ENCODE data around the gene RPL5. TPM values are rescaled to one million over a fixed set of nuclear protein-coding genes. Genes with fewer than 3 reads are reported as not detected.

The RPL5 gene
- total and polyA plus RNA-seq, 2 experiments from 2014 or later = 2,182 to 3,547 TPM

DNA sequence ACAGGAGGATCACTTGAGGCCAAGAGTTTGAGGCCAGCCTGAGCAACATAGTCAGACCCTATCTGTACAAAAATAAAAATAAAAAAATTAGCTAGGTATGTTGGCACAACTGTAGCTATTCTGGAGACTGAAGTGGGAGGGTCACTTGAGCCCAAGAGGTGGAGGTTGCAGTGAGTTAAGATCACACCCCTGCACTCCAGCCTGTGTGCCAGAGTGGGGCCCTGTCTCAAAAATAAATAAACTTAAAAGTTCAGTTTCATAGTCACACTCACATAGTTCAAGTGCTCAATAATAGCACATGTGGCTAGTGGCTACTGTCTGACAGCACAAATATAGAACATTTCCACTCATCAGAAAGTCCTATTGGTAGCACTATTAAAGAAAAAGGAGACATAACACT, 41.8 kb upstream of the RPL5 start:
- no peaks in the 10 kb centered on the region for H3F3A ChIP-seq (replicated peaks; ENCODE audit: low read depth)
- peaks cover 4% of the 10 kb centered on the region; the same call in 2 of the 3 replicates for H3K9me3 Mint-ChIP-seq
- H3K36me3 ChIP-seq (ENCODE audit: insufficient read depth) = no peaks in the 10 kb centered on the region
- no peak for TF ChIP-seq STAT1 (IDR thresholded peaks at IDR 0.05; ENCODE audit: unreplicated experiment)
- TF ChIP-seq ZNF114 (CRISPR knock-in tag; IDR thresholded peaks at IDR 0.05) = no peak
- TF ChIP-seq, protein P1, sequence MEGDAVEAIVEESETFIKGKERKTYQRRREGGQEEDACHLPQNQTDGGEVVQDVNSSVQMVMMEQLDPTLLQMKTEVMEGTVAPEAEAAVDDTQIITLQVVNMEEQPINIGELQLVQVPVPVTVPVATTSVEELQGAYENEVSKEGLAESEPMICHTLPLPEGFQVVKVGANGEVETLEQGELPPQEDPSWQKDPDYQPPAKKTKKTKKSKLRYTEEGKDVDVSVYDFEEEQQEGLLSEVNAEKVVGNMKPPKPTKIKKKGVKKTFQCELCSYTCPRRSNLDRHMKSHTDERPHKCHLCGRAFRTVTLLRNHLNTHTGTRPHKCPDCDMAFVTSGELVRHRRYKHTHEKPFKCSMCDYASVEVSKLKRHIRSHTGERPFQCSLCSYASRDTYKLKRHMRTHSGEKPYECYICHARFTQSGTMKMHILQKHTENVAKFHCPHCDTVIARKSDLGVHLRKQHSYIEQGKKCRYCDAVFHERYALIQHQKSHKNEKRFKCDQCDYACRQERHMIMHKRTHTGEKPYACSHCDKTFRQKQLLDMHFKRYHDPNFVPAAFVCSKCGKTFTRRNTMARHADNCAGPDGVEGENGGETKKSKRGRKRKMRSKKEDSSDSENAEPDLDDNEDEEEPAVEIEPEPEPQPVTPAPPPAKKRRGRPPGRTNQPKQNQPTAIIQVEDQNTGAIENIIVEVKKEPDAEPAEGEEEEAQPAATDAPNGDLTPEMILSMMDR (conservative IDR thresholded peaks at IDR 0.05; ENCODE audit: low read depth in 2 of 2) = no peak
- TF ChIP-seq NANOG (IDR thresholded peaks at IDR 0.05; ENCODE audit: borderline replicate concordance) = no peak
- H3K4me3 Mint-ChIP-seq = no peak overlapping the region
- DNase-seq (ENCODE audit: low spot score) = no peak
- no peak for ATAC-seq
- no peak overlapping the region for H3K4me3 ChIP-seq
- no peak overlapping the region for H2AFZ ChIP-seq
- no peak overlapping the region for H3K27ac Mint-ChIP-seq
- no peaks in the 10 kb centered on the region for H3K9me2 ChIP-seq (ENCODE audit: insufficient read depth)
- no peaks in the 10 kb centered on the region for H3K36me3 Mint-ChIP-seq (ENCODE audit: low read depth)
- peaks cover 26% of the 10 kb centered on the region for H3K4me1 Mint-ChIP-seq
- H3K27me3 Mint-ChIP-seq (ENCODE audit: insufficient read depth, low read depth, poor library complexity) = peaks cover 10% of the 10 kb centered on the region
- no peak overlapping the region for H3K4me2 ChIP-seq
- peaks cover 4% of the 10 kb centered on the region; the same call in 1 of the 2 replicates for H3K4me1 ChIP-seq (ENCODE audit: insufficient read depth)
- H4K20me1 ChIP-seq (replicated peaks; ENCODE audit: insufficient read depth) = no peaks in the 10 kb centered on the region
- H3K27ac ChIP-seq (ENCODE audit: low read depth) = no peak overlapping the region
- H3K79me2 ChIP-seq (replicated peaks; ENCODE audit: insufficient read depth) = no peaks in the 10 kb centered on the region
- peaks cover 16% of the 10 kb centered on the region for H3K27me3 ChIP-seq (ENCODE audit: insufficient read depth)

- no peak for DNase-seq (ENCODE audit: low spot score)
- Histone ChIP-seq H3K4me1 (ENCODE audit: insufficient read depth) (peaks cover 4% of the 10 kb centered on the region; the same call in 1 of the 2 replicates), H3K9me2 (ENCODE audit: insufficient read depth) (no peaks in the 10 kb centered on the region), H3F3A (replicated peaks; ENCODE audit: low read depth) (no peaks in the 10 kb centered on the region), H3K4me3 (no peak overlapping the region), H2AFZ (no peak overlapping the region), H3K27ac (ENCODE audit: low read depth) (no peak overlapping the region), H3K36me3 (ENCODE audit: insufficient read depth) (no peaks in the 10 kb centered on the region), H3K79me2 (replicated peaks; ENCODE audit: insufficient read depth) (no peaks in the 10 kb centered on the region), H3K4me2 (no peak overlapping the region), H3K27me3 (ENCODE audit: insufficient read depth) (peaks cover 12% of the 10 kb centered on the region), H4K20me1 (replicated peaks; ENCODE audit: insufficient read depth) (no peaks in the 10 kb centered on the region)
- Mint-ChIP-seq H3K36me3 (ENCODE audit: low read depth) (no peaks in the 10 kb centered on the region), H3K4me3 (no peak overlapping the region), H3K27ac (no peak overlapping the region), H3K4me1 (peaks cover 23% of the 10 kb centered on the region), H3K27me3 (ENCODE audit: insufficient read depth, low read depth, poor library complexity) (peaks cover 5% of the 10 kb centered on the region), H3K9me3 (no peaks in the 10 kb centered on the region)
- no peak for ATAC-seq
- TF ChIP-seq ZNF331 (CRISPR knock-in tag; IDR thresholded peaks at IDR 0.05; ENCODE audit: low read depth) (no peak), EZH2 (IDR thresholded peaks at IDR 0.05; ENCODE audit: low read depth, unreplicated experiment) (no peak), REST (IDR thresholded peaks at IDR 0.05; ENCODE audit: unreplicated experiment) (no peak), POLR2AphosphoS5 (IDR thresholded peaks at IDR 0.05; ENCODE audit: low read depth) (no peak), NANOG (IDR thresholded peaks at IDR 0.05; ENCODE audit: borderline replicate concordance) (no peak)
- TF ChIP-seq, protein P2, sequence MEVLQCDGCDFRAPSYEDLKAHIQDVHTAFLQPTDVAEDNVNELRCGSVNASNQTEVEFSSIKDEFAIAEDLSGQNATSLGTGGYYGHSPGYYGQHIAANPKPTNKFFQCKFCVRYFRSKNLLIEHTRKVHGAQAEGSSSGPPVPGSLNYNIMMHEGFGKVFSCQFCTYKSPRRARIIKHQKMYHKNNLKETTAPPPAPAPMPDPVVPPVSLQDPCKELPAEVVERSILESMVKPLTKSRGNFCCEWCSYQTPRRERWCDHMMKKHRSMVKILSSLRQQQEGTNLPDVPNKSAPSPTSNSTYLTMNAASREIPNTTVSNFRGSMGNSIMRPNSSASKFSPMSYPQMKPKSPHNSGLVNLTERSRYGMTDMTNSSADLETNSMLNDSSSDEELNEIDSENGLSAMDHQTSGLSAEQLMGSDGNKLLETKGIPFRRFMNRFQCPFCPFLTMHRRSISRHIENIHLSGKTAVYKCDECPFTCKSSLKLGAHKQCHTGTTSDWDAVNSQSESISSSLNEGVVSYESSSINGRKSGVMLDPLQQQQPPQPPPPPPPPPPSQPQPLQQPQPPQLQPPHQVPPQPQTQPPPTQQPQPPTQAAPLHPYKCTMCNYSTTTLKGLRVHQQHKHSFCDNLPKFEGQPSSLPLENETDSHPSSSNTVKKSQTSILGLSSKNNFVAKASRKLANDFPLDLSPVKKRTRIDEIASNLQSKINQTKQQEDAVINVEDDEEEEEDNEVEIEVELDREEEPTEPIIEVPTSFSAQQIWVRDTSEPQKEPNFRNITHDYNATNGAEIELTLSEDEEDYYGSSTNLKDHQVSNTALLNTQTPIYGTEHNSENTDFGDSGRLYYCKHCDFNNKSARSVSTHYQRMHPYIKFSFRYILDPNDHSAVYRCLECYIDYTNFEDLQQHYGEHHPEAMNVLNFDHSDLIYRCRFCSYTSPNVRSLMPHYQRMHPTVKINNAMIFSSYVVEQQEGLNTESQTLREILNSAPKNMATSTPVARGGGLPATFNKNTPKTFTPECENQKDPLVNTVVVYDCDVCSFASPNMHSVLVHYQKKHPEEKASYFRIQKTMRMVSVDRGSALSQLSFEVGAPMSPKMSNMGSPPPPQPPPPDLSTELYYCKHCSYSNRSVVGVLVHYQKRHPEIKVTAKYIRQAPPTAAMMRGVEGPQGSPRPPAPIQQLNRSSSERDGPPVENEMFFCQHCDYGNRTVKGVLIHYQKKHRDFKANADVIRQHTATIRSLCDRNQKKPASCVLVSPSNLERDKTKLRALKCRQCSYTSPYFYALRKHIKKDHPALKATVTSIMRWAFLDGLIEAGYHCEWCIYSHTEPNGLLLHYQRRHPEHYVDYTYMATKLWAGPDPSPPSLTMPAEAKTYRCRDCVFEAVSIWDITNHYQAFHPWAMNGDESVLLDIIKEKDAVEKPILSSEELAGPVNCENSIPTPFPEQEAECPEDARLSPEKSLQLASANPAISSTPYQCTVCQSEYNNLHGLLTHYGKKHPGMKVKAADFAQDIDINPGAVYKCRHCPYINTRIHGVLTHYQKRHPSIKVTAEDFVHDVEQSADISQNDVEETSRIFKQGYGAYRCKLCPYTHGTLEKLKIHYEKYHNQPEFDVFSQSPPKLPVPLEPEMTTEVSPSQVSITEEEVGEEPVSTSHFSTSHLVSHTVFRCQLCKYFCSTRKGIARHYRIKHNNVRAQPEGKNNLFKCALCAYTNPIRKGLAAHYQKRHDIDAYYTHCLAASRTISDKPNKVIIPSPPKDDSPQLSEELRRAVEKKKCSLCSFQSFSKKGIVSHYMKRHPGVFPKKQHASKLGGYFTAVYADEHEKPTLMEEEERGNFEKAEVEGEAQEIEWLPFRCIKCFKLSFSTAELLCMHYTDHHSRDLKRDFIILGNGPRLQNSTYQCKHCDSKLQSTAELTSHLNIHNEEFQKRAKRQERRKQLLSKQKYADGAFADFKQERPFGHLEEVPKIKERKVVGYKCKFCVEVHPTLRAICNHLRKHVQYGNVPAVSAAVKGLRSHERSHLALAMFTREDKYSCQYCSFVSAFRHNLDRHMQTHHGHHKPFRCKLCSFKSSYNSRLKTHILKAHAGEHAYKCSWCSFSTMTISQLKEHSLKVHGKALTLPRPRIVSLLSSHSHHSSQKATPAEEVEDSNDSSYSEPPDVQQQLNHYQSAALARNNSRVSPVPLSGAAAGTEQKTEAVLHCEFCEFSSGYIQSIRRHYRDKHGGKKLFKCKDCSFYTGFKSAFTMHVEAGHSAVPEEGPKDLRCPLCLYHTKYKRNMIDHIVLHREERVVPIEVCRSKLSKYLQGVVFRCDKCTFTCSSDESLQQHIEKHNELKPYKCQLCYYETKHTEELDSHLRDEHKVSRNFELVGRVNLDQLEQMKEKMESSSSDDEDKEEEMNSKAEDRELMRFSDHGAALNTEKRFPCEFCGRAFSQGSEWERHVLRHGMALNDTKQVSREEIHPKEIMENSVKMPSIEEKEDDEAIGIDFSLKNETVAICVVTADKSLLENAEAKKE (CRISPR knock-in tag; IDR thresholded peaks at IDR 0.05) = no peak
- TF ChIP-seq, protein P3, sequence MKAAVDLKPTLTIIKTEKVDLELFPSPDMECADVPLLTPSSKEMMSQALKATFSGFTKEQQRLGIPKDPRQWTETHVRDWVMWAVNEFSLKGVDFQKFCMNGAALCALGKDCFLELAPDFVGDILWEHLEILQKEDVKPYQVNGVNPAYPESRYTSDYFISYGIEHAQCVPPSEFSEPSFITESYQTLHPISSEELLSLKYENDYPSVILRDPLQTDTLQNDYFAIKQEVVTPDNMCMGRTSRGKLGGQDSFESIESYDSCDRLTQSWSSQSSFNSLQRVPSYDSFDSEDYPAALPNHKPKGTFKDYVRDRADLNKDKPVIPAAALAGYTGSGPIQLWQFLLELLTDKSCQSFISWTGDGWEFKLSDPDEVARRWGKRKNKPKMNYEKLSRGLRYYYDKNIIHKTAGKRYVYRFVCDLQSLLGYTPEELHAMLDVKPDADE (IDR thresholded peaks at IDR 0.05) = no peak
Measured at GRCh38 chr1:92790867-92791266, 41.0 kb upstream of the RPL5 start.

All from GM23338 (cell line).